Stimulated activated memory B cell treated with anti-CD40 and anti-IgM and Interleukin-4, amounts not matched to agents 10 μg/mL and 1 μg/mL and 100 μg/mL, for 72 hours (primary cell): ENCODE measurements around the gene KLRC4.
"Not testable (repeated sequence)": the region's sequence is repeated elsewhere in the genome, so short reads cannot be mapped to it uniquely, and the experiment has no call there.

Experiments used
- ATAC-seq: fragments of 150-1000 bp; cut with Tn5 transposase; 2 replicates; pipeline ENCODE4 v1.10.0; 2021
- H3K27ac Mint-ChIP-seq: one replicate; pipeline ENCODE4 v1.8.0; 2022; ENCODE audit warnings: mild to moderate bottlenecking, mixed read lengths
- H3K27me3 Mint-ChIP-seq: one replicate; pipeline ENCODE4 v1.8.0; 2022; ENCODE audit warnings: mixed read lengths
- H3K36me3 Mint-ChIP-seq: one replicate; pipeline ENCODE4 v1.8.0; 2022; ENCODE audit warnings: mixed read lengths
- H3K4me1 Mint-ChIP-seq: one replicate; pipeline ENCODE4 v1.8.0; 2022; ENCODE audit warnings: mixed read lengths
- H3K4me3 Mint-ChIP-seq: one replicate; pipeline ENCODE4 v1.8.0; 2022; ENCODE audit warnings: mild to moderate bottlenecking, moderate library complexity, mixed read lengths
- H3K9me3 Mint-ChIP-seq: one replicate; pipeline ENCODE4 v1.8.0; 2022; ENCODE audit warnings: mixed read lengths

KLRC4 gene

DNA sequence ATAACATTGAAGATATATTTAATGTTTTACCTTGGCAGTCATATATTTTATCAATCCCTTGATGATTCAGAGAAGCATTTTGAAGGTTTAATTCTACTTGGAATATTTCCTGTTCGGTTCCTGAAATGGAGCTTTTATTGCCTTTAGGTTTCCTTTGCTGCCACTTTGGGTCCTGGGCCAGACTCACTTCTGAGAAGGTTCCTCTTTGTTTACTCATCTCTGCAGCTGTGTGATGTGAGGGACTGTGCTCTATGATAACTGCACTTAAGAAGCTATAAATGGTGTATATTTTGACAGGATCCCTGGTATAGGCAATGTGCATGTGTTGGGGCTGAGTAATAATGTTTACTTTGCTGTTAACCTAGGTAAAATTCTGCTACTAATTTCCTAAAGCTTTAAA is 10.8 kb upstream of the KLRC4 start, which contains the start of gene KLRC3:
Gene KLRC3 (minus strand): TSS at position 262 of the 400 bp plus-strand sequence. CDS start 45 bp downstream, at position 217.
- not testable (repeated sequence) for H3K4me3 Mint-ChIP-seq, H3K36me3 Mint-ChIP-seq, ATAC-seq, H3K9me3 Mint-ChIP-seq, H3K27me3 Mint-ChIP-seq, H3K27ac Mint-ChIP-seq, H3K4me1 Mint-ChIP-seq

DNA sequence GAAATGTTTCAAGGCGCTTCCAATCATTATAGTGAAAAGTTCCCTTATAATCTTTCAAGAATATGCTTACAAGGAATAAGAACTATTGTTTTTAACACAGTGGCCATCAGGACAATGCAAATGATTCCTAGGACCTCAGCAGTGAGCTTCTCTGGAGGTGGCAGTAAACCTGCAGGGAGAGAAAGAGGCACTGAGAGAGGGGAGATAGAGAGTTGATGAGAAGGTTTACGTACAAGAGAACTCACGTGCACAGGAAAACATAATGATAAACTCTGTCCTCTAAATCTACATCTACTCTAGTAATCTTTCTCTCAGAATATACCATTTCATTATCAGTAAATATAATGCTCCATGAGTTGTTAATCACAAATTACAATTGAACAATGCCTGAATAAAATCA is 715 bp downstream of the KLRC4 start:
- no peak for ATAC-seq
- H3K4me1 Mint-ChIP-seq = peaks cover 12% of the 10 kb centered on the region
- no peak overlapping the region for H3K4me3 Mint-ChIP-seq
- no peak overlapping the region for H3K27ac Mint-ChIP-seq
- no peaks in the 10 kb centered on the region for H3K27me3 Mint-ChIP-seq
- H3K36me3 Mint-ChIP-seq = no peaks in the 10 kb centered on the region
- no peaks in the 10 kb centered on the region for H3K9me3 Mint-ChIP-seq

- ATAC-seq = peak; percentile 41
- Mint-ChIP-seq H3K36me3 (no peaks in the 10 kb centered on the region), H3K27me3 (no peaks in the 10 kb centered on the region), H3K9me3 (no peaks in the 10 kb centered on the region), H3K4me3 (no peak overlapping the region), H3K27ac (no peak overlapping the region), H3K4me1 (peaks cover 12% of the 10 kb centered on the region)
Observed at GRCh38 chr12:10406725-10407124, 2.8 kb downstream of the KLRC4 start.

DNA sequence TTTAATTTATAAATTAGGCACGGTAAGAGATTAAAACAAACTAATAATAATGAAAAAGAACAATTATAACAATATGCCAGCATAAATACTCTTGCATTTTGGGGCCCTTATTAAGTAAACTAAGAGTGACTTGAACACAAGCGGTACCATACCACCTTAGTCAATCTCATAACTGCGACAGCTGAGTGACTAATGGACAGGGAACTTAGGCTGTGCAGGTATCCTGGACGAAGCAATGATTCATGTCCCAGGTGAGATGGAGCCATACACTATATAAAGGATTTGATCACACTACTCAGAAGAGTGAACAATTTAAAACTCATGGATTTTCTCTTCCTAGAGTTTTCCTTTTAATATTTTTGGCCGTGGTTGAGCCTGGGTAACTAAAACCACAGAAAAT is 4.3 kb downstream of the KLRC4 start:
- no peaks in the 10 kb centered on the region for H3K27me3 Mint-ChIP-seq
- H3K27ac Mint-ChIP-seq = no peak overlapping the region
- ATAC-seq = no peak
- no peaks in the 10 kb centered on the region for H3K9me3 Mint-ChIP-seq
- no peak overlapping the region for H3K4me3 Mint-ChIP-seq
- no peaks in the 10 kb centered on the region for H3K36me3 Mint-ChIP-seq
- peaks cover 12% of the 10 kb centered on the region for H3K4me1 Mint-ChIP-seq

DNA sequence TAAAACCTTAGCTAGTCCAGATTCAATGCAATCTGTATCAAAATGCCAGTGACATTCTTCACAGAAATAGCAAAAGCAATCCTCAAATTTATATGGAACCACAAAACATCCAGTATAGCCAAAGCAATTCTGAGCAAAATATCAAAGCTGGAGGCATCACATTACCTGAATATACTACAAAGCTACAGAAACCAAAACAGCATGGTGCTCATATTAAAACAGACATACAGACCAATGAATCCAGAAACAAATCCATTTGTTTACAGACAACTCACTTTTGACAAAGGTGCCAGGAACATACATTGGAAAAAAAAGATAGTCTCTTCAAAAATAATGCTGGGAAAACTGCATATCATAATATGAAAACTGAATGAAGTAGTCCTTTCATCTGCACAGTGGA is 4.8 kb downstream of the KLRC4 start:
- Mint-ChIP-seq H3K27me3 (no peaks in the 10 kb centered on the region), H3K9me3 (no peaks in the 10 kb centered on the region), H3K4me1 (peaks cover 12% of the 10 kb centered on the region), H3K4me3 (no peak overlapping the region), H3K27ac (no peak overlapping the region), H3K36me3 (no peaks in the 10 kb centered on the region)
- ATAC-seq = no peak

- no peak for ATAC-seq
- no peaks in the 10 kb centered on the region for H3K9me3 Mint-ChIP-seq
- H3K36me3 Mint-ChIP-seq = no peaks in the 10 kb centered on the region
- H3K4me3 Mint-ChIP-seq = no peak overlapping the region
- H3K27ac Mint-ChIP-seq = no peak overlapping the region
- no peaks in the 10 kb centered on the region for H3K27me3 Mint-ChIP-seq
- peaks cover 1% of the 10 kb centered on the region for H3K4me1 Mint-ChIP-seq
Observed at GRCh38 chr12:10400829-10401228, 8.7 kb downstream of the KLRC4 start.

- H3K4me3 Mint-ChIP-seq = no peak overlapping the region
- no peaks in the 10 kb centered on the region for H3K9me3 Mint-ChIP-seq
- peaks cover 19% of the 10 kb centered on the region for H3K4me1 Mint-ChIP-seq
- H3K27ac Mint-ChIP-seq = no peak overlapping the region
- no peaks in the 10 kb centered on the region for H3K27me3 Mint-ChIP-seq
- ATAC-seq = no peak
- H3K36me3 Mint-ChIP-seq = no peaks in the 10 kb centered on the region
Observed at GRCh38 chr12:10398168-10398567, 11.4 kb downstream of the KLRC4 start.

DNA sequence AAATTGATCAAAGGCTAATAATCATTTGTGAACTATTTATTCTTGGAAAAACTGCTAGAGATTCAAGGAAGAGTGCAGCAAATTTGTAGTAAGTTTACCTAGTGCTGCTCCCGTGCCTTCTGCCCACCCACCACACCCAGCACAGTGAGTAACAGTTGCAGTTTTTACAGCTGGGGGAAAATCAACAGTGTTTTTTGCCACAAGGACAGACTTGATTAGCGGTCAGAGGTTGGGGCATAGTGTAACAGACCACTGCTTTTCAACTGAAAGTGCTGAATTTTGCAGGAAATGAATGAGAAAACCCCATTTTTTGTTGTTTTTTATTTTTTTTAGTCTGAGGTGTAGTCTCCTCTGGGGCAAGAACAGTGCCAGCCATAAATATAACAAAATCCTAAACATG is 12.3 kb downstream of the KLRC4 start:
- H3K4me3 Mint-ChIP-seq = no peak overlapping the region
- peaks cover 23% of the 10 kb centered on the region for H3K4me1 Mint-ChIP-seq
- no peaks in the 10 kb centered on the region for H3K36me3 Mint-ChIP-seq
- no peak overlapping the region for H3K27ac Mint-ChIP-seq
- no peaks in the 10 kb centered on the region for H3K27me3 Mint-ChIP-seq
- no peak for ATAC-seq
- H3K9me3 Mint-ChIP-seq = no peaks in the 10 kb centered on the region

- ATAC-seq, H3K36me3 Mint-ChIP-seq, H3K9me3 Mint-ChIP-seq, H3K27me3 Mint-ChIP-seq: not testable (repeated sequence)
- Mint-ChIP-seq H3K4me1 (peaks cover 24% of the 10 kb centered on the region), H3K4me3 (peak overlapping the region; percentile 9), H3K27ac (peak overlapping the region; percentile 66)
Observed at GRCh38 chr12:10396176-10396575, 13.4 kb downstream of the KLRC4 start.

- Mint-ChIP-seq H3K36me3 (no peaks in the 10 kb centered on the region), H3K27ac (peak overlapping the region; percentile 66), H3K9me3 (no peaks in the 10 kb centered on the region), H3K27me3 (no peaks in the 10 kb centered on the region), H3K4me3 (peak overlapping the region; percentile 67), H3K4me1 (peaks cover 24% of the 10 kb centered on the region)
- ATAC-seq = peak; percentile 92
Observed at GRCh38 chr12:10395390-10395998, 14.1 kb downstream of the KLRC4 start.

DNA sequence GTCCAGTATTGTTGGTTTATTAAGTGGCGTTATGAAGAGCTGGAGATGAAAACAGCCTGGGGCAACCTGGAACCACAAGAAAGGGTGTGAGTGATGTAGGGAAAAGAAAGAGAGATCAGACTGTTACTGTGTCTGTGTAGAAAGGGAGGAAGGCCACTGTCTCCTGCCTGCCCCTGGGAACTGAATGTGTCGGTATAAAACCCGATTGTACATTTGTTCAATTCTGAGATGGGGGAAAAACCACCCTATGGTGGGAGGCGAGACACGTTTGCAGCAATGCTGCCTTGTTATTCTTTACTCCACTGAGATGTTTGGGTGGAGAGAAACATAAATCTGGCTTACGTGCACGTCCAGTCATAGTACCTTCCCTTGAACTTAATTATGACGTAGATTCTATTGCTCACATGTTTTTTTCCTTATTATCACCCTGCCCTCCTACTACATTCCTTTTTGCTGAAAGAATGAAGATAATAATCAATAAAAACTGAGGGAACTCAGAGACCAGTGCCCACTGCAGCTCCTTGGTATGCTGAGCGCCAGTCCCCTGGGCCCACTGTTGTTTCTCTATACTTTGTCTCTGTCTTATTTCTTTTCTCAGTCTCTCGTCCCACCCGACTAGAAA is 14.9 kb downstream of the KLRC4 start:
- peaks cover 31% of the 10 kb centered on the region for H3K4me1 Mint-ChIP-seq
- H3K9me3 Mint-ChIP-seq, H3K4me3 Mint-ChIP-seq, H3K36me3 Mint-ChIP-seq, H3K27me3 Mint-ChIP-seq, ATAC-seq: not testable (repeated sequence)
- peak overlapping the region; percentile 66 for H3K27ac Mint-ChIP-seq

DNA sequence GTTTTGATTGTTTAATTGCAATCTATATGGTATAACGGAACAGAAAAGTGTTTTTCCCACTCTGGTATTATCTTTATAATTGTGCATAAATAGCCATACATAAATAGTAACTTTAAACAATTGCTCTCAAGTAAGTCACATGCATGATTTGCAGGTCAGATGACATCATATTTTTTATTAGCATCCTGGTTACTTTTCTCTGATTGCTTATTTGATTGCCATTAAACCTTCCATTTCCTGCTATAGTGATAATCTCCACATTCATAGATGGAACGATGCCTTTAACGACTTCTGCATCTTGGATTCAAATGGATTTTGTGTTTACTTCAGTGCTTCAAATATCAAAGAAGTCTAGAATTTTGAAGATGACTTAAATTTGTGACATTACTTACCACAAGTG is 16.3 kb downstream of the KLRC4 start:
- Mint-ChIP-seq H3K27ac (no peak overlapping the region), H3K4me1 (peaks cover 31% of the 10 kb centered on the region), H3K4me3 (no peak overlapping the region)

GRCh38 chr12:10392394-10392930 is 17.1 kb downstream of the KLRC4 start:
- peak; percentile 60 for ATAC-seq
- peak overlapping the region; percentile 76 for H3K27ac Mint-ChIP-seq
- H3K4me1 Mint-ChIP-seq = peaks cover 31% of the 10 kb centered on the region
- H3K36me3 Mint-ChIP-seq = no peaks in the 10 kb centered on the region
- H3K9me3 Mint-ChIP-seq = no peaks in the 10 kb centered on the region
- H3K4me3 Mint-ChIP-seq = peak overlapping the region; percentile 44
- no peaks in the 10 kb centered on the region for H3K27me3 Mint-ChIP-seq

More for the DNA sequence above, 16.3 kb downstream of the KLRC4 start:
- H3K27me3 Mint-ChIP-seq = no peaks in the 10 kb centered on the region
- H3K36me3 Mint-ChIP-seq = no peaks in the 10 kb centered on the region
- ATAC-seq = no peak
- no peaks in the 10 kb centered on the region for H3K9me3 Mint-ChIP-seq

DNA sequence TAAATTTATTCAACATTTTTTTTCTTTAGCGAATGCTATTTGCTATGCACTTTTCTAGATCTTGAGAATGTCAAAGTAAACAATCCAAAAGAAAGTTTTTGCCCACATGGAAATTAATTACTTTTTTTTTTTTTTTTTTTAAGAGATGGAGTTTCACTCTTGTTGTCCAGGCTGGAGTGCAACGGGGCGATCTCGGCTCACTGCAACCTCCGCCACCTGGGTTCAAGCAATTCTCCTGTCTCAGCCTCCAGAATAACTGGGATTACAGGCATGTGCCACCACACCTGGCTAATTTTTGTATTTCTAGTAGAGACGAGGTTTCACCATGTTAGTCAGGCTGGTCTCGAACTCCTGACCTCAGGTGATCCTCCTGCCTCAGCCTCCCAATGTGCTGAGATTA is 18.6 kb downstream of the KLRC4 start:
- H3K4me3 Mint-ChIP-seq, ATAC-seq, H3K9me3 Mint-ChIP-seq, H3K27me3 Mint-ChIP-seq, H3K36me3 Mint-ChIP-seq: not testable (repeated sequence)
- Mint-ChIP-seq H3K27ac (peak overlapping the region; percentile 14), H3K4me1 (peaks cover 31% of the 10 kb centered on the region)

GRCh38 chr12:10389904-10390303 is 19.7 kb downstream of the KLRC4 start, which contains the start of gene KLRK1:
KLRK1 (minus strand) TSS chr12:10390041; CDS start chr12:10388810, 1,231 bp downstream.
- H3K27ac Mint-ChIP-seq = peak within 1 kb of the TSS; percentile 77
- no peaks in the 10 kb centered on the region for H3K9me3 Mint-ChIP-seq
- H3K4me3 Mint-ChIP-seq = peak within 1 kb of the TSS; percentile 68
- no peak for ATAC-seq
- H3K27me3 Mint-ChIP-seq = no peaks in the 10 kb centered on the region
- H3K4me1 Mint-ChIP-seq = peaks cover 20% of the 10 kb centered on the region
- H3K36me3 Mint-ChIP-seq = no peaks in the 10 kb centered on the region
